WTC11 (cell line): Measurements from ENCODE around the gene CELF2. TPM values are rescaled to one million over a fixed set of nuclear protein-coding genes. Genes with fewer than 3 reads are reported as not detected.

Experiments
- ATAC-seq: fragments of 200-7000 bp; cut with Tn5 transposase; 2 replicates; pipeline ENCODE4 v1.10.0; 2021; ENCODE audit warnings: mild to moderate bottlenecking, moderate library complexity
- CTCF ChIA-PET: fragments of 300-600 bp; sonication (Branson Sonifier 250); formaldehyde crosslinking; loops from one replicate; lab custom pipeline; 2021; ENCODE audit warnings: antibody characterized with exemption; lab: Charles Lee
- POLR2A ChIA-PET: fragments of 350-600 bp; sonication (Branson Sonifier 250); formaldehyde crosslinking; loops from one replicate; lab custom pipeline; 2021; ENCODE audit warnings: antibody characterized with exemption; lab: Charles Lee
- DNase-seq: peaks from one replicate; pipeline ENCODE4 v3.0.0; 2021; ENCODE audit warnings: low spot score
- H3K27ac Mint-ChIP-seq: 2 replicates; pipeline ENCODE4 v1.8.0; 2021; ENCODE audit warnings: mixed read lengths
- H3K27me3 Mint-ChIP-seq: 2 replicates; pipeline ENCODE4 v1.8.0; 2021; ENCODE audit warnings: low read depth, mild to moderate bottlenecking, moderate library complexity, mixed read lengths
- H3K36me3 Mint-ChIP-seq: 2 replicates; pipeline ENCODE4 v1.8.0; 2021; ENCODE audit warnings: mixed read lengths
- H3K4me1 Mint-ChIP-seq: 2 replicates; pipeline ENCODE4 v1.8.0; 2022; ENCODE audit warnings: mixed read lengths
- H3K4me3 Mint-ChIP-seq: 2 replicates; pipeline ENCODE4 v1.8.0; 2021; ENCODE audit warnings: mild to moderate bottlenecking, moderate library complexity, mixed read lengths
- H3K9me3 Mint-ChIP-seq: 2 replicates; pipeline ENCODE4 v1.8.0; 2021; ENCODE audit warnings: mixed read lengths
- CBFB ChIP-seq: sonication (generic); formaldehyde crosslinking; IDR thresholded peaks from 2 replicates; pipeline ENCODE4 v1.8.1; 2022; ENCODE audit warnings: mild to moderate bottlenecking, low read depth, missing genetic modification reagents
- FOXJ3 ChIP-seq: sonication (generic); formaldehyde crosslinking; IDR thresholded peaks from 2 replicates; pipeline ENCODE4 v1.9.0; 2021; ENCODE audit warnings: missing genetic modification reagents, mild to moderate bottlenecking, borderline replicate concordance
- MYBL2 ChIP-seq: sonication (generic); formaldehyde crosslinking; IDR thresholded peaks from 2 replicates; pipeline ENCODE4 v1.8.1; 2023; ENCODE audit warnings: mild to moderate bottlenecking, moderate library complexity, missing genetic modification reagents
- NR2C2 ChIP-seq: sonication (generic); formaldehyde crosslinking; IDR thresholded peaks from 2 replicates; pipeline ENCODE4 v1.8.0; 2022; ENCODE audit warnings: mild to moderate bottlenecking, missing genetic modification reagents
- PRRX2 ChIP-seq: fragments of 250-450 bp; sonication (Bioruptor Pico); IDR thresholded peaks from 2 replicates; pipeline ENCODE4 v1.8.0; 2021; ENCODE audit warnings: mild to moderate bottlenecking
- RORB ChIP-seq: fragments of 250-450 bp; sonication (Bioruptor Pico); IDR thresholded peaks from 2 replicates; pipeline ENCODE4 v1.9.0; 2021; ENCODE audit warnings: mild to moderate bottlenecking
- SMAD3 ChIP-seq: sonication (generic); formaldehyde crosslinking; IDR thresholded peaks from 2 replicates; pipeline ENCODE4 v1.8.0; 2022; ENCODE audit warnings: missing genetic modification reagents, mild to moderate bottlenecking, borderline replicate concordance
- TEAD1 ChIP-seq: sonication (generic); formaldehyde crosslinking; IDR thresholded peaks from 2 replicates; pipeline ENCODE4 v1.8.0; 2022; ENCODE audit warnings: mild to moderate bottlenecking, missing genetic modification reagents
- ZNF138 ChIP-seq: sonication (generic); formaldehyde crosslinking; conservative IDR thresholded peaks from 2 replicates; pipeline ENCODE4 v1.8.1; 2022; ENCODE audit warnings: mild to moderate bottlenecking, moderate library complexity, missing genetic modification reagents
- ZNF423 ChIP-seq: fragments of 250-450 bp; sonication (Bioruptor Pico); IDR thresholded peaks from 2 replicates; pipeline ENCODE4 v2.1.2; 2022; ENCODE audit warnings: mild to moderate bottlenecking, moderate library complexity
- total RNA-seq: library from RNA; stranded (reverse); gene quantifications from 3 replicates; pipeline ENCODE4 v1.2.3, GENCODE V29; 2021
- TF ChIP-seq, protein P1 (sequence below): fragments of 250-450 bp; sonication (Bioruptor Pico); IDR thresholded peaks from 2 replicates; pipeline ENCODE4 v1.9.0; 2021; ENCODE audit warnings: mild to moderate bottlenecking, borderline replicate concordance
- TF ChIP-seq, protein P2 (sequence below): sonication (generic); formaldehyde crosslinking; IDR thresholded peaks from 2 replicates; pipeline ENCODE4 v1.8.1; 2023; ENCODE audit warnings: mild to moderate bottlenecking, moderate library complexity, missing genetic modification reagents

The CELF2 gene
- total RNA-seq, 1 experiment from 2014 or later = 24.6 TPM

DNA sequence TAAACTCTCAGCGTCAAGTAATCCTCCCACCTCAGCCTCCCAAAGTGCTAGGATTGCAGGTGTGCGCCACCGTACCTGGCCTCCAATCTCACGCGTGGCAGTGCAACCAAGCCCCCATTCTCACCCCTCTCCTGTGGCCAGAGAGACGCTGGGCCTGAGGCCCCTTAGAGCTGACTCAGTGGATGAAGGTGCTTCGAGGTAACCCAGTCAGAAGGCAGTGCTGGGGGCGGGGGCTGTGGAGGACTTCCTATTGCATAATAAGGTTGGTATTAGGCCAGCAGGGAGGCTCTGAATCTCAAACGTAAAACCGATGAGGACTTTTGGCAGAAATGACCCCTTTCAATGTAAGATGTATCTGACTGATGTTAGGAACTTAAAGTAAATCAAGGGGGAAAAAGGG, 364.5 kb downstream of the CELF2 start (continued):
- TF ChIP-seq FOXJ3 (CRISPR knock-in tag) = no peak
- TF ChIP-seq, protein P1, sequence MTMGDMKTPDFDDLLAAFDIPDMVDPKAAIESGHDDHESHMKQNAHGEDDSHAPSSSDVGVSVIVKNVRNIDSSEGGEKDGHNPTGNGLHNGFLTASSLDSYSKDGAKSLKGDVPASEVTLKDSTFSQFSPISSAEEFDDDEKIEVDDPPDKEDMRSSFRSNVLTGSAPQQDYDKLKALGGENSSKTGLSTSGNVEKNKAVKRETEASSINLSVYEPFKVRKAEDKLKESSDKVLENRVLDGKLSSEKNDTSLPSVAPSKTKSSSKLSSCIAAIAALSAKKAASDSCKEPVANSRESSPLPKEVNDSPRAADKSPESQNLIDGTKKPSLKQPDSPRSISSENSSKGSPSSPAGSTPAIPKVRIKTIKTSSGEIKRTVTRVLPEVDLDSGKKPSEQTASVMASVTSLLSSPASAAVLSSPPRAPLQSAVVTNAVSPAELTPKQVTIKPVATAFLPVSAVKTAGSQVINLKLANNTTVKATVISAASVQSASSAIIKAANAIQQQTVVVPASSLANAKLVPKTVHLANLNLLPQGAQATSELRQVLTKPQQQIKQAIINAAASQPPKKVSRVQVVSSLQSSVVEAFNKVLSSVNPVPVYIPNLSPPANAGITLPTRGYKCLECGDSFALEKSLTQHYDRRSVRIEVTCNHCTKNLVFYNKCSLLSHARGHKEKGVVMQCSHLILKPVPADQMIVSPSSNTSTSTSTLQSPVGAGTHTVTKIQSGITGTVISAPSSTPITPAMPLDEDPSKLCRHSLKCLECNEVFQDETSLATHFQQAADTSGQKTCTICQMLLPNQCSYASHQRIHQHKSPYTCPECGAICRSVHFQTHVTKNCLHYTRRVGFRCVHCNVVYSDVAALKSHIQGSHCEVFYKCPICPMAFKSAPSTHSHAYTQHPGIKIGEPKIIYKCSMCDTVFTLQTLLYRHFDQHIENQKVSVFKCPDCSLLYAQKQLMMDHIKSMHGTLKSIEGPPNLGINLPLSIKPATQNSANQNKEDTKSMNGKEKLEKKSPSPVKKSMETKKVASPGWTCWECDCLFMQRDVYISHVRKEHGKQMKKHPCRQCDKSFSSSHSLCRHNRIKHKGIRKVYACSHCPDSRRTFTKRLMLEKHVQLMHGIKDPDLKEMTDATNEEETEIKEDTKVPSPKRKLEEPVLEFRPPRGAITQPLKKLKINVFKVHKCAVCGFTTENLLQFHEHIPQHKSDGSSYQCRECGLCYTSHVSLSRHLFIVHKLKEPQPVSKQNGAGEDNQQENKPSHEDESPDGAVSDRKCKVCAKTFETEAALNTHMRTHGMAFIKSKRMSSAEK (CRISPR knock-in tag) = no peak
- TF ChIP-seq ZNF138 (CRISPR knock-in tag) = no peak
- no peak for TF ChIP-seq RORB (CRISPR knock-in tag)
- TF ChIP-seq SMAD3 = no peak
- TF ChIP-seq, protein P2, sequence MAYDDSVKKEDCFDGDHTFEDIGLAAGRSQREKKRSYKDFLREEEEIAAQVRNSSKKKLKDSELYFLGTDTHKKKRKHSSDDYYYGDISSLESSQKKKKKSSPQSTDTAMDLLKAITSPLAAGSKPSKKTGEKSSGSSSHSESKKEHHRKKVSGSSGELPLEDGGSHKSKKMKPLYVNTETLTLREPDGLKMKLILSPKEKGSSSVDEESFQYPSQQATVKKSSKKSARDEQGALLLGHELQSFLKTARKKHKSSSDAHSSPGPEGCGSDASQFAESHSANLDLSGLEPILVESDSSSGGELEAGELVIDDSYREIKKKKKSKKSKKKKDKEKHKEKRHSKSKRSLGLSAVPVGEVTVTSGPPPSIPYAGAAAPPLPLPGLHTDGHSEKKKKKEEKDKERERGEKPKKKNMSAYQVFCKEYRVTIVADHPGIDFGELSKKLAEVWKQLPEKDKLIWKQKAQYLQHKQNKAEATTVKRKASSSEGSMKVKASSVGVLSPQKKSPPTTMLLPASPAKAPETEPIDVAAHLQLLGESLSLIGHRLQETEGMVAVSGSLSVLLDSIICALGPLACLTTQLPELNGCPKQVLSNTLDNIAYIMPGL (CRISPR knock-in tag) = no peak
- TF ChIP-seq TEAD1 = no peak
- TF ChIP-seq MYBL2 (CRISPR knock-in tag) = no peak
- no peak for TF ChIP-seq PRRX2
- TF ChIP-seq, all 79 proteins: peak for 0

DNA sequence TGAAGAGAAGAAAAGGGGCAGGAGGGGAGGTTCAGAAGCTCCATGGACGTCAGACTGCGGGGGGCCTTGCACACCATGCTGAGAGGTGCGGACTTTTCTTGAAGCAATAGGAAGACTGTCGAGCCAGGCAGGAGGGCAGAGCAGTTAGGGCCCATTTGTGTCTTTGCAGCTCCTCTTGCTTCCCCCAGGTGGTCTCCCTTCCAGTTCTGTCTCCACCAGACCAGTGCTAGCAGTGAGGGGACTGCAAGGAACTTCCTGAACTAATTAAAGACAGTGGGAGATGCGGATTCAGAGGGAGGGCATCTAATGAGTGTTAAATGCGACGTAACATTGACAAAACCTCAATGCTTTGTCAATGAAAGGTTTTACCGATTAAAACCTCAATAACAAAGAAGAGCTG, 368.4 kb downstream of the CELF2 start:
- ATAC-seq = peak; percentile 73
- no peak for TF ChIP-seq NR2C2 (CRISPR knock-in tag)
- TF ChIP-seq CBFB (CRISPR knock-in tag) = no peak
- peak; percentile 44; the same call in 1 of the 2 replicates for TF ChIP-seq ZNF423 (CRISPR knock-in tag)
- DNase-seq = no peak
- peaks cover 12% of the 10 kb centered on the region for H3K4me1 Mint-ChIP-seq
- no peaks in the 10 kb centered on the region for H3K36me3 Mint-ChIP-seq
- no peak overlapping the region for H3K27ac Mint-ChIP-seq
- no peaks in the 10 kb centered on the region; the same call in 1 of the 2 replicates for H3K27me3 Mint-ChIP-seq
- no peak overlapping the region for H3K4me3 Mint-ChIP-seq
- CTCF ChIA-PET = interaction anchor here (0.8 to 1.4 kb wide), 3 partner anchors 33 to 48 kb away, joined by 3 to 4 read pairs (median 3); no protein-coding TSS in a partner anchor
- peaks cover 6% of the 10 kb centered on the region; the same call in 1 of the 2 replicates for H3K9me3 Mint-ChIP-seq
- POLR2A ChIA-PET = no interaction called here
